Limb (tissue), 2 donors: ENCODE measurements around the gene SLC25A34.

Source experiments
- DNase-seq, 2 donors: peaks; one replicate each; pipeline ENCODE4 v3.0.0-alpha.2; 2016; ENCODE audit errors: extremely low spot score in 2 of 2

Gene SLC25A34

DNA sequence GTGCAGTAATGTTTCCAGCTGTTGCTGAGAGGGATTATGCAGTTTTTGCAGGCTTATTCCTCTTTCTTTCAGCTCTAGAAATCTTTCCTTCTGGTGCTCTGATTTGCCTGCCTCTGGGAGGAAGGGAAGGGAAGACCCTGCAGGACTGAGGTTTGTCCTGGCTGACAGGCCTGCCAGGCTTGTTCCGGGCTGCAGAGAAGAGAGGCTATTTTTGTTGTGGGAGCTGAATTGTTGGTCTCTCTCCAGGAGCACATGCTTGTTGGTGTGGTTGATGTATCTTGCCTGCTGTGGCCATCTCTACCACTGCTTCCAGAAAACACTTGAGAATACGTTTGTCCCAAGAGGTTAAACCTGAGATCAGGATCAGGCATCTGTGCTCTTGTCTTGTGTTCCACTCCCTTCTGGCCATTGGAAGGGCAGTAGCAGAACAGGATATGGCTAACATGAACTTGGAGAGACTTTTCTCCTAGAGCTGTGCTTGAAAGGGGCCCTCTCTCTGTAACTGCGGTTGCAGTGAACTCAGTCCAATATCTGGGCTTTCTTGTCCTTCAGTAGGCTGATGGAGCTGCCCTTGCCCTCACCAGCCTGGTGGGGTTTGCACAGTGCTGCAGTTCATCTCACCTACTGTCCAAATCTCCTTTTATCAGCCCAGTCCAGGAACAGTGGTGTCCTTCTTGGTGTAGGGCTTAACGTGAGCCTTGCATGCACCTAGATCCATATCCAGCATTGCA lies 21.5 kb upstream of the SLC25A34 start:
- peak in 1 of 2 donors; percentile 55 for DNase-seq

DNA sequence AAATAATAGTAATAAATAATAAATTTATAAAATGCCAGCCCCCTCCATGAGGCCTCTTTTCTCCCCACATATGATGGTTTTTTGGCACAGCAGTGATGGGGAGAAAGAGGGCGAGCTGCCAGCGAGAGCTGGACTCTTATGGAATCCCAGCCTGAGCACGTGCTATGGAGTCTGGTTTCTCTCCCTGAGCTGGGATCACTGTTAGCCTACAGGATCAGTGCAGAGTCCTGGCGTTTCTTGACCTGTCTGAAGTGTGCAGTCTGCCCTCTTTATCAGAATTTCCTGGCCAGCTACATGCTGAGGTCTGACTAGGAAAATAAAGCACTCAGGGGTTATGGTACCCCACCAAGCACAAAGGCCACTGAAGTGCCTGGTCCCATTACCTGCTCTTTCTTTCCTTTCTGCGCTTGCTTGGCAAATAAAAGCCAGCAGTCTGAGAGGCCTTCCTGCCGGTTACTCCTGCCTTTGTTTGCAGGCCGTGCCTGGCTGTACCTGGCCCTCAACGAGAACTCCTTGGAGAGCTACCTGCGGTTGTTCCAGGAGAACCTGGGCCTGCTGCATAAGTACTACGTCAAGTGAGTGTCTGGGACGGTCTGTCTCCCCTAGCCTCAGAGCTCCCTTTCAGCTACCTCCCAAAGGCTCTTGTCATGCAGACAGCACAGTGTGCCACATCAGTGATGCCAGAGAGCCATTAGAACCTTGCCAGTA lies 18.5 kb upstream of the SLC25A34 start:
- no peak for DNase-seq

GRCh38 chr1:15718199-15718601 lies 17.9 kb upstream of the SLC25A34 start:
- DNase-seq = no peak

DNA sequence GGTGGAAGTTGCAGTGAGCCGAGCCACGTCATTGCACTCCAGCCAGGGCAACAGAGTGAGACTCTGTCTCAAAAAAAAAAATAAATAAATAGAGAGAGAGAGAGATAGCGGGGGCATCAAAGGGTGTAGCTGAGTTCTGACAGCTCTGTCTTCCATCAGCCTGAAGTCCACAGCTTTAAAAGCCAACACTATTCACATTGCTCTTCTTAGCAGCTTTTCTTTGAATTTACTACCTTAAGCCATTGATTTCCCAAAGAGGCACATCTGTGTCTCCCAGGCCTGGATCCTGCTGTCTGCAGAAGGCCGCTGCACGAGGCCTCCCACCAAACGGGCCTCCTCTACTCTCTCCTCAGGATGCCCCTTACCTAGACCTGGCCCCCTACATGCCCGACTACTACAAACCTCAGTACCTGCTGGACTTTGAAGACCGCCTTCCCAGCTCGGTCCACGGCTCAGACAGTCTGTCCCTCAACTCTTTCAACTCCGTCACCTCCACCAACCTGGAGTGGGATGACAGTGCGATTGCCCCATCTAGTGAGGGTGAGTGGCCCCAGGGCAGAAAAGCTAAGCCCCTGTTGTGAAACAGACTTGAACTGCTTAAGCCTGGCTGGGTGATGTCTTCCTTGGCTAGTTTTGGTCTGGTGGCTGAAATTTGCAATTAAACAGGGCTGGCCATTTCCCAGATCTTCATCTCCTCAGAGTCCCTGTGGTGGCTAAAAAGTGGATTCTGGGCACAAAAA lies 16.5 kb upstream of the SLC25A34 start:
- no peak for DNase-seq

DNA sequence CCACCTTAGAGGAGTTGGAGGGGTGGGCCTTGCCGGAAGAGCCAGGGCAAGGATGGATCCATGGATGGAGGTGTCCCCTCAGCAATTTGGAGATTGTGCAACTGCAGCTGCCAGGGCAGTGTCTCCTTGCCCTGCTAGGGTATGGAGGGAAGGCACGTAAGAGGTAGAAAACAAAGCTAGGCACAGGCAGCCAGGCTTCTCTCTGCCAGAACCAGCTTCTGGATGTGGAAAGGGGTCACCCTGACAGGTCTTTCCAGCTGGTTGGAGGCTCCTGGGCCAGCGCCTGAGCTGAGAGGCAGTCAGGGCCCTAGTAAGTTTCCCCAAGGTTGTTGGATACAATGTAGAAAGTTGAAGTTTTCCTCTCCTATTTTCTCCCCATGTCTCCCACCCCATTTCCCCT lies 15.2 kb upstream of the SLC25A34 start:
- DNase-seq = no peak

GRCh38 chr1:15722411-15722810 lies 13.6 kb upstream of the SLC25A34 start:
- DNase-seq = no peak

DNA sequence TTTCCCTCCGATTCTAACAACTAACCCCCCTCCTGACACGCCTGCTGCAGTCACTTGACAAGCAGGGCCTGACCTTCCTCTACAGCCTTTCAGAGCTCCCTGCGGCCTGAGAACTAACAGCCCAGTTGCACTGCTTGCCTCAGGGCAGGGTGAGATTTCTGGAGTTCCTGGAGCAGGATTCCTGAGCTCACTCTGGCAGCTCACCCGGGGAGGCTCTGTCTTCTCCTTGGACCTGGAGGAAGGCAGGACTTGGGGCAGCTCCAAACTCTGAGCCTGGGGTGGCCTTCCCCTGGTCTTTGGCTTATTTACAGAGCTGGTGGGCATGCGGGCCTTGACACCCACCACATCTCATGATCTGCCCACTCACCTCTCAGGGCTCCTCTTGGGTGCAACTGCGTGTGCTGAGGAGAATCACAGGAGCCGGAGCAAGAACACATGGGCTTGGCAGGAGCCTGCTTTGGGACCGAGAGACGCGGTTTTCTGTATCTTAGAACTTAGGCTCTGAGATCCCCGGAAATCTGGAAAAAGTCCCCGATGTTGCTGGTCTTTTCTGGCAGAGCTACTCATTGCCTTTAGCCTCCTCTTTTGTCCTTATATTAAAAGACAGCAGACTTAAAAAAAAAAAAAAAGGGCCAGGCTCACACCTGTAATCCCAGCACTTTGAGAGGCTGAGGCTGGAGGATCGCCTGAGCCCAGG lies 13.1 kb upstream of the SLC25A34 start:
- DNase-seq = no peak

DNA sequence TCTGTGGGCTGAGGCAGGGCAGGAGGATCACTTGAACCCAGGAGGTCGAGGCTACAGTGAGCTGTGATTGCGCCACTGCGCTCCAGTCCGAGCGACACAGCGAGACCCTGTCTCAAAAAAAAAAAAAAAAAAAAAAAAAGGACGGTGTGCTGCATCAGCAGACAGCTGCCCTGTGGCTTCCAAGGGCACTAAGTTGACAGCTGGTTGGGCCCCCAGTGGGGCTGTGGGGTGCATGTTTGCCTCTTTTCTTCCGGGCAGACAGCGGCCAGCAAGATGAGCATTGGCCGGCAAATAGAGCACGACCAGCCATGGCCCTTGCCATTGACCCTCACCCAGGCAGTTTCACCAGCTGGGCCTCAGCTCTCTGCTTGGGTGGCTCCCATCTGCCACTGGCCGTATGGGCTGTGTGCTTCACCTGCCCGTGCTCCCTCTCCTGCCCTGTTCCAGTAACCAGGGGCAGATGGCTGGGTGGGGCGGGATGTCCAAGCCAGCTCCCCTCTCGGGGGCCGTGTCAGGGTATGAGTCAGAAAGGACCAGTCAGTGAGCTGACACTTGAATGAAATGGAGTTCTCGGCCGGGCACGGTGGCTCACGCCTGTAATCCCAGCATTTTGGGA lies 12.3 kb upstream of the SLC25A34 start:
- no peak for DNase-seq

DNA sequence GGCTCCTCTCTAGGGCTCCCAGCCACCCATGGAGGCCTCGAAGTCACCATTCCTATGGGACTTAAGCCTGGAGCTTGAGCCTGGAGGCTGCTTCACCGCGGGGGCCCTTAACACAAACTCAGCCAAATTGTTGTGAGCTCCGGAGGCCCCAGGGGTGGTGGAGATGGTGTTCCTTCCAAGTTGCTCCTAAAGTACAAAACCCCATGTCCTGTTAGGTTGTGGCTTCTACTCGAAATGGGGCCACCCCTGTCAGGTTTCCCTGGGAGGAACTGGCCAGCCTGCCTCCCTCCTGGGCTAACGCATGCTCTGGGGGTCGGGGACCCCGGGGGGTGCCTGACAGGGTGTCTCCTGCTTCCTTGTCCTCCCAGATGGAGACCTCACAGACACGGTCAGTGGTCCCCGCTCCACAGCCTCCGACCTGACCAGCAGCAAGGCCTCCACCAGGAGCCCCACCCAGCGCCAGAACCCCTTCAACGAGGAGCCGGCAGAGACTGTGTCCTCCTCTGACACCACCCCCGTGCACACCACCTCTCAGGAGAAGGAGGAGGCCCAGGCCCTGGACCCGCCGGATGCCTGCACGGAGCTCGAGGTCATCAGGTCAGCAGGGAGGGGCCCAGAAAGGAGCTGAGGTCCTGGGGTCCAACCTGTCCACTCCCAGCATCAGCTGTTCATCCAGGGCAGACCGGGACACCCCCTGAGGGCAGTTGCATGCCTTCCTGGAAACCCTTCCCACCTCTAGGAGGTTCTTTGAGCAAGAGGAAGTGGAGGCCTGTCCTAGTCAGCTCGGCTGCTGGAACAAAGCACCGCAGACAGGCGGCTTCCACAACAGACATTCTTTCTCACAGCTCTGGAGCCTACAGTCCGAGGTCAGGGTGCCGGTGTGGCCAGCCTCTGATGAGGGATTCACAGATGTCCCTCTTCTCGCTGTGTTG lies 10.8 kb upstream of the SLC25A34 start:
- no peak for DNase-seq

DNA sequence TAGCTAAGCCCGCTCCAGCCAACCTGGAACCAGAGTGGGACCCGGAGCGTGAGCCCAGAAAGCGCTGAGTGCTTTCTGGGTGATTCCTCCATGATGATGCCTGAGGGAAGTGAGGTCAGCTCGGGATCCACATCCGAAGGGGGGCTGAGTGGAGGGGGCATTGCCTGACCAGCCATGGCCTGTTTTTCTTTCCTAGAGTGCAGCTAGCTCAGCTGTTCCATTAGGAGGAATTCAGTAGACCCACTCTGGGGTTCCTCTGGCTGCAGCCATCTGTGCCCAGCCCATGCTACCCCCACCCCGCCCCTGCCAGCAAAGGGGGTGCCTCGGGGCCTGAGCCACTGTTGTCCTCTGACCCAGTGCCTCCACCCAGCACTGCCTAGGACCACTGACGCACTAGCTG lies 9.6 kb upstream of the SLC25A34 start:
- no peak for DNase-seq

DNA sequence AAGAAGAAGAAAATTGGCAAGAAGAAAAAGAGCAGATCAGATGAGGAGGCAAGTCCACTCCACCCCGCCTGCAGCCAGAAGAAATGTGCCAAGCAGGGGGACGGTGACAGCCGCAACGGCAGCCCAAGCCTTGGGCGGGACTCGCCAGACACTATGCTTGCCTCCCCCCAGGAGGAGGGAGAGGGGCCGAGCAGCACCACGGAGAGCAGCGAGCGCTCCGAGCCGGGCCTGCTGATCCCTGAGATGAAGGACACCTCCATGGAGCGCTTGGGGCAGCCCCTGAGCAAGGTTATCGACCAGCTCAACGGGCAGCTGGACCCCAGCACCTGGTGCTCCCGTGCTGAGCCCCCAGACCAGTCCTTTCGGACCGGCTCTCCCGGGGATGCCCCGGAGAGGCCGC lies 9.0 kb upstream of the SLC25A34 start:
- no peak for DNase-seq

DNA sequence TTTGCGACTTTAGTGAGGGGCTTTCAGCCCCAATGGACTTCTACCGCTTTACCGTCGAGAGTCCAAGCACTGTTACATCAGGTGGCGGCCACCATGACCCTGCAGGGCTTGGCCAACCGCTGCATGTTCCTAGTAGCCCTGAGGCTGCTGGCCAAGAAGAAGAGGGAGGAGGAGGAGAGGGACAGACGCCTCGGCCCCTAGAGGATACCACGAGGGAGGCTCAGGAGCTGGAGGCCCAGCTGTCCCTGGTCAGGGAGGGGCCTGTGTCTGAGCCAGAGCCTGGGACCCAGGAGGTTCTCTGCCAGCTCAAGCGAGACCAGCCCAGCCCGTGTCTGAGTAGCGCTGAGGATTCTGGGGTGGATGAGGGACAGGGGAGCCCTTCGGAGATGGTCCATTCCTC lies 8.6 kb upstream of the SLC25A34 start:
- DNase-seq = no peak

DNA sequence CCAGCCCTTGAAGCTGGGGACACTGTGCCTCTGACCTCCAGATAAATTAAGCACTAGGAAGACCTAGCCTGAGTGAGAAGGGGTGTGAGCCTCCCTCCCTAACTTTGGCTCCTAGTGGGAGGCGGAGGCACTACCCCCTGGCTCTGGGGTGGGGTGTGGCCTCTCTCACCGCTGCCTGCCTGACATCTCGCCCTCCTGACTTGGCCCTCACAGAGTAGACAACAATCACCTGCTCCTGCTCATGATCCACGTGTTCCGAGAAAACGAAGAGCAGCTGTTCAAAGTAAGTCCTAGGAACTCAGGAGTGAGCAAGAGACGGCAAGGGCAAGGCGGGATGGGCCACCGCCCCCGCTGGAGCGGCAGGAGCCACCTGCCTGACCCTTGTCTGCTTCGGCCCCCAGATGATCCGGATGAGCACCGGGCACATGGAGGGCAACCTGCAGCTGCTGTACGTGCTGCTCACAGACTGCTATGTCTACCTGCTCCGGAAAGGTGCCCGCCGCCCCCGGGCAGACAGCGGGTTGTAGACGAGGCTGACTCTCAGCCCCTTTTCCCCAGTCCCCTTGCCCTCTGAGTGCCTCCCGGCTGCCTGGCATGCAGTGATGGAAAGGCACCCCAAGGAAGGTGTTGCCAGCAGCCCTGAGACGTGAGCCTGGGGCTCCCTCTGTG lies 8.1 kb upstream of the SLC25A34 start:
- no peak for DNase-seq

- no peak for DNase-seq
Measured at GRCh38 chr1:15728937-15729657, 7.0 kb upstream of the SLC25A34 start.

DNA sequence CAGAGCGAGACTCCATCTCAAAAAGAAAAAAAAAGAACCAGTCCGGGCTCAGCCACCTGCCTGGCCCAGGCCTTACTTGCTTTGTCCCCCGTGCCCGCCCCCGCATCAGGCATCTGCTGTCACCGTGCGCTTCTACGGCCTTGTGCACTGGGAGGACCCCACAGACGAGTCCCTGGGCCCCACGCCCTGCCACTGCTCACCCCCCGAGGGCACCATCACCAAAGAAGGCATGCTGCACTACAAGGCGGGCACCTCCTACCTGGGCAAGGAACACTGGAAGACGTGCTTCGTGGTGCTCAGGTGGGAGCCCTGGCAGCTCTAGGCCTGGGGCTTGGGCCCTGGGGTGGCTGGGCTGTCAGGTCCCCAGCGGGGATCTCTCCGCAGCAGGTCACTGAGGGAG lies 5.6 kb upstream of the SLC25A34 start:
- DNase-seq = no peak

DNA sequence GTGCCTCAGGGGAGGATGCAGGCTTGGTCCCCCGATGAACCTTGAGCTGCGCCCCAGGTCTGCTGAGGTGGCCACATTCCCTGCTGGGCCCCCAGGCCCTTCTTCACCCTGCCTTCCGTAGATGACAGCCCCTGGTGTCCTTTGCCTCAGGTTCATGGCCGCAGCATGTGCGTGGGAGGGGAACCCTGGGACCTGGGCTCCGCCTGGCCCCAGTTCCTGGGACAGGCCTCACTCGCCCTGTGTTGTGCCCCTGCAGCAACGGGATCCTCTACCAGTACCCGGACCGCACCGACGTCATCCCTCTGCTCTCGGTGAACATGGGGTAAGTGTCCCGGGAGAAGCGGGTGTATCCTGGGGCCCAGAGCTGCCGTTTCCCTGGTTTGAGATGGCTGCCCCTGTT lies 5.1 kb upstream of the SLC25A34 start:
- no peak for DNase-seq

- peak in 1 of 2 donors; percentile 20 for DNase-seq
Measured at GRCh38 chr1:15731735-15732685, 4.0 kb upstream of the SLC25A34 start.

DNA sequence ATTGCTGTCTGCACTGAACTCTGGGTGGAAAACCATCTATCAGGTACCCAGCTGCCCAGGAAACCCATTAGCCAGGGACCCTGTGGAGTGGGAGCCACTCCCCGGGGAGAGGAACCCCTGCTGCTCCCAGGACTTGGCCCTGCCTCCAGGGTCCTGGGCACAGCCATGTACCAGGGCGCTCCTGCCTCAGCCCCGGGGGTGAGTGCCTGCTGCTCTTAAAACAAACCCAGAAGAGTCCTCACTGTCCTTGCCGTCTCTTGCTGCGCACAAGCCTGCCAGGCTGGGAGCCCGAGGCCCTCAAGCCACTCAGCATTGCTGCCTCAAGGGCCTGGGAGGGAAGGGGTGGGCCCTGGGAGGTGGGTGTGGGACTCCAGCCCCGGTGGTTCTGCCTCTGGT lies 3.4 kb upstream of the SLC25A34 start:
- peak in 1 of 2 donors; percentile 23 for DNase-seq
